Epithelial cell of prostate (primary cell): ENCODE measurements around the gene TYSND1.

ENCODE experiments used
- DNase-seq: peaks from one replicate; pipeline ENCODE4 v3.0.0-alpha.2; 2011; ENCODE audit warnings: low read depth, low spot score
- H3K27ac ChIP-seq: fragments of 450-650 bp; 2 replicates; pipeline ENCODE4 v1.5.1; 2017; ENCODE audit warnings: mild to moderate bottlenecking

The TYSND1 gene

GRCh38 chr10:70088308-70088698, 58.2 kb downstream of the TYSND1 start:
- H3K27ac ChIP-seq = no peak overlapping the region
- DNase-seq = no peak
